NCI-H2227 treated with DMSO at 0.1 percent for 48 hours (cell line): ENCODE results near the gene HIGD1C.

ENCODE experiments used
- DNase-seq: peaks from one replicate; lab custom pipeline; 2025; lab: John Stamatoyannopoulos, UW

HIGD1C gene

GRCh38 chr12:51018956-51019355 is 66.6 kb downstream of the HIGD1C start:
- DNase-seq = no peak

- DNase-seq = no peak
These were observed 67.6 kb downstream of the HIGD1C start for GRCh38 chr12:51019927-51020326.
